Endothelial cell (in vitro differentiated cells): ENCODE measurements around the gene HPD. TPM values are rescaled to one million over a fixed set of nuclear protein-coding genes. Genes with fewer than 3 reads are reported as not detected.
A peak's percentile ranks its signal among the peaks of the same experiment; 100 is the strongest.
"Not testable (repeated sequence)": the region's sequence is repeated elsewhere in the genome, so short reads cannot be mapped to it uniquely, and the experiment has no call there.

Source experiments
- DNase-seq: peaks from one replicate; pipeline ENCODE4 v3.0.0; 2021; ENCODE audit warnings: low spot score
- H3K27ac Mint-ChIP-seq: one replicate; pipeline ENCODE4 v1.8.0; 2021; ENCODE audit warnings: mixed read lengths, inconsistent platforms; ENCODE audit not compliant: unreplicated experiment
- H3K27me3 Mint-ChIP-seq: one replicate; pipeline ENCODE4 v1.8.0; 2021; ENCODE audit warnings: mild to moderate bottlenecking, moderate library complexity, mixed read lengths, inconsistent platforms; ENCODE audit not compliant: unreplicated experiment
- H3K36me3 Mint-ChIP-seq: one replicate; pipeline ENCODE4 v1.8.0; 2021; ENCODE audit warnings: mild to moderate bottlenecking, low read depth, mixed read lengths, inconsistent platforms; ENCODE audit not compliant: unreplicated experiment
- H3K4me1 Mint-ChIP-seq: one replicate; pipeline ENCODE4 v1.8.0; 2021; ENCODE audit warnings: mild to moderate bottlenecking, mixed read lengths, inconsistent platforms; ENCODE audit not compliant: unreplicated experiment
- H3K4me3 Mint-ChIP-seq: one replicate; pipeline ENCODE4 v1.8.0; 2021; ENCODE audit warnings: mild to moderate bottlenecking, mixed read lengths, inconsistent platforms; ENCODE audit not compliant: unreplicated experiment
- H3K9me3 Mint-ChIP-seq: one replicate; pipeline ENCODE4 v1.8.0; 2021; ENCODE audit warnings: mixed read lengths, inconsistent platforms; ENCODE audit not compliant: unreplicated experiment
- CTCF ChIP-seq: fragments of 200-600 bp; sonication (generic); IDR thresholded peaks from one replicate; pipeline ENCODE4 v1.5.0; 2021; ENCODE audit warnings: antibody characterized with exemption; ENCODE audit not compliant: unreplicated experiment
- total RNA-seq: library from RNA; stranded (reverse); fragmentation: NEBNext Ultra II Directional; extraction: Animal tissue kit (Norgen Biotek cat#: 25700); gene quantifications from one replicate; pipeline ENCODE4 v1.2.1, GENCODE V29; 2021; ENCODE audit not compliant: unreplicated experiment

The HPD gene
- total RNA-seq, 1 donor from 2014 or later: not detected

GRCh38 chr12:121894633-121895032, 36.0 kb upstream of the HPD start:
- no peak for TF ChIP-seq CTCF
- no peak for DNase-seq
- Mint-ChIP-seq H3K36me3 (peaks cover 17% of the 10 kb centered on the region), H3K27me3 (no peaks in the 10 kb centered on the region), H3K4me3 (no peak overlapping the region), H3K4me1 (peaks cover 1% of the 10 kb centered on the region), H3K27ac (no peak overlapping the region), H3K9me3 (no peaks in the 10 kb centered on the region)

- TF ChIP-seq CTCF: no peak
- H3K4me1 Mint-ChIP-seq: peaks cover 6% of the 10 kb centered on the region
- no peak overlapping the region for H3K4me3 Mint-ChIP-seq
- H3K27ac Mint-ChIP-seq: no peak overlapping the region
- H3K36me3 Mint-ChIP-seq: peaks cover 17% of the 10 kb centered on the region
- no peaks in the 10 kb centered on the region for H3K9me3 Mint-ChIP-seq
- H3K27me3 Mint-ChIP-seq: no peaks in the 10 kb centered on the region
- no peak for DNase-seq
Measured at GRCh38 chr12:121893961-121894460, 35.4 kb upstream of the HPD start.

GRCh38 chr12:121892673-121893561, 34.3 kb upstream of the HPD start:
- H3K9me3 Mint-ChIP-seq: no peaks in the 10 kb centered on the region

GRCh38 chr12:121889661-121890060, 31.0 kb upstream of the HPD start:
- not testable (repeated sequence) for H3K27me3 Mint-ChIP-seq, DNase-seq, H3K9me3 Mint-ChIP-seq, H3K36me3 Mint-ChIP-seq, H3K27ac Mint-ChIP-seq, H3K4me1 Mint-ChIP-seq
- peak overlapping the region; percentile 98 for H3K4me3 Mint-ChIP-seq

More at GRCh38 chr12:121892673-121893561, 34.3 kb upstream of the HPD start:
- peaks cover 9% of the 10 kb centered on the region for H3K4me1 Mint-ChIP-seq
- peak overlapping the region; percentile 42 for H3K4me3 Mint-ChIP-seq
- no peak for TF ChIP-seq CTCF
- no peak overlapping the region for H3K27ac Mint-ChIP-seq
- H3K27me3 Mint-ChIP-seq: no peaks in the 10 kb centered on the region
- H3K36me3 Mint-ChIP-seq: peaks cover 17% of the 10 kb centered on the region
- DNase-seq: no peak

GRCh38 chr12:121889274-121889624, 30.6 kb upstream of the HPD start:
- Mint-ChIP-seq H3K4me3 (peak overlapping the region; percentile 98), H3K36me3 (peaks cover 6% of the 10 kb centered on the region), H3K27me3 (no peaks in the 10 kb centered on the region), H3K27ac (no peak overlapping the region), H3K4me1 (peaks cover 9% of the 10 kb centered on the region), H3K9me3 (no peaks in the 10 kb centered on the region)
- no peak for TF ChIP-seq CTCF
- DNase-seq: no peak
